Stimulated activated naive B cell treated with anti-CD40 and anti-IgM and Interleukin-4, amounts not matched to agents 10 μg/mL and 1 μg/mL and 100 μg/mL, for 72 hours (primary cell): ENCODE results near the gene ARRB1.
A peak's percentile ranks its signal among the peaks of the same experiment; 100 is the strongest.

Source experiments
- ATAC-seq, 2 donors: fragments of 150-1000 bp; cut with Tn5 transposase; replicated peaks; 2 replicates each; pipeline ENCODE4 v1.10.0; 2021; ENCODE audit warnings: moderate library complexity in 1 of 2
- DNase-seq: peaks from one replicate; pipeline ENCODE4 v3.0.0; 2021
- H3K27ac Mint-ChIP-seq: one replicate; pipeline ENCODE4 v1.8.0; 2022; ENCODE audit warnings: mild to moderate bottlenecking, mixed read lengths
- H3K27me3 Mint-ChIP-seq, 2 donors: one replicate each; pipeline ENCODE4 v1.8.0; 2022; ENCODE audit warnings: mixed read lengths in 2 of 2
- H3K36me3 Mint-ChIP-seq, 2 donors: one replicate each; pipeline ENCODE4 v1.8.0; 2022; ENCODE audit warnings: mixed read lengths in 2 of 2, mild to moderate bottlenecking in 1 of 2
- H3K4me1 Mint-ChIP-seq, 2 donors: one replicate each; pipeline ENCODE4 v1.8.0; 2022; ENCODE audit warnings: mixed read lengths in 2 of 2, mild to moderate bottlenecking in 1 of 2
- H3K4me3 Mint-ChIP-seq, 2 donors: one replicate each; pipeline ENCODE4 v1.8.0; 2022; ENCODE audit warnings: mild to moderate bottlenecking in 2 of 2, mixed read lengths in 2 of 2, moderate library complexity in 1 of 2
- H3K9me3 Mint-ChIP-seq, 2 donors: one replicate each; pipeline ENCODE4 v1.8.0; 2022; ENCODE audit warnings: mixed read lengths in 2 of 2, mild to moderate bottlenecking in 1 of 2

The ARRB1 gene

GRCh38 chr11:75351541-75351790, at the start of gene ARRB1:
TSS of gene ARRB1 (minus strand) at chr11:75351661. CDS start at chr11:75351607, 54 bp downstream.
- H3K27me3 Mint-ChIP-seq = peaks cover 16 to 20% of the 10 kb centered on the region in 2 donors
- peaks cover 19 to 36% of the 10 kb centered on the region in 2 donors for H3K4me1 Mint-ChIP-seq
- no peaks in the 10 kb centered on the region for H3K9me3 Mint-ChIP-seq
- DNase-seq (no peak), ATAC-seq (no peak)
- peak within 1 kb of the TSS; percentile 83 to 86 for H3K4me3 Mint-ChIP-seq
- H3K36me3 Mint-ChIP-seq = no peaks in the 10 kb centered on the region
- peak within 1 kb of the TSS; percentile 75 for H3K27ac Mint-ChIP-seq

- H3K27ac Mint-ChIP-seq = peak overlapping the region; percentile 98
- DNase-seq (no peak), ATAC-seq (peak; percentile 19 to 29)
- H3K9me3 Mint-ChIP-seq = no peaks in the 10 kb centered on the region
- H3K4me1 Mint-ChIP-seq = peaks cover 32 to 57% of the 10 kb centered on the region in 2 donors
- H3K27me3 Mint-ChIP-seq = peaks cover 0 to 5% of the 10 kb centered on the region in 2 donors
- H3K4me3 Mint-ChIP-seq = peak overlapping the region; percentile 97 to 99
- H3K36me3 Mint-ChIP-seq = peaks cover 45 to 59% of the 10 kb centered on the region in 2 donors
Observed at GRCh38 chr11:75400146-75400865, 48.8 kb upstream of the ARRB1 start.

- DNase-seq (peak; percentile 85), ATAC-seq (peak; percentile 96 to 97)
- peaks cover 0 to 5% of the 10 kb centered on the region in 2 donors for H3K27me3 Mint-ChIP-seq
- peaks cover 32 to 50% of the 10 kb centered on the region in 2 donors for H3K4me1 Mint-ChIP-seq
- H3K4me3 Mint-ChIP-seq = peak within 1 kb of the TSS; percentile 97 to 99
- no peaks in the 10 kb centered on the region for H3K9me3 Mint-ChIP-seq
- peak within 1 kb of the TSS; percentile 98 for H3K27ac Mint-ChIP-seq
- peaks cover 45 to 54% of the 10 kb centered on the region in 2 donors for H3K36me3 Mint-ChIP-seq
Observed at GRCh38 chr11:75399344-75400145, 48.1 kb upstream of the ARRB1 start, which contains the start of gene RPS3. TSS of gene RPS3 (plus strand) at chr11:75399518. CDS start at chr11:75399548, 30 bp downstream.

GRCh38 chr11:75398906-75399305, 47.4 kb upstream of the ARRB1 start:
- DNase-seq (no peak), ATAC-seq (peak; percentile 10 to 19)
- H3K36me3 Mint-ChIP-seq = peaks cover 38 to 48% of the 10 kb centered on the region in 2 donors
- peak overlapping the region; percentile 98 for H3K27ac Mint-ChIP-seq
- peak overlapping the region in 1 of 2 donors; percentile 97 for H3K4me3 Mint-ChIP-seq
- H3K27me3 Mint-ChIP-seq = peaks cover 0 to 5% of the 10 kb centered on the region in 2 donors
- H3K9me3 Mint-ChIP-seq = no peaks in the 10 kb centered on the region
- H3K4me1 Mint-ChIP-seq = peaks cover 27 to 44% of the 10 kb centered on the region in 2 donors

- DNase-seq (no peak), ATAC-seq (no peak)
- H3K4me3 Mint-ChIP-seq = no peak overlapping the region
- H3K36me3 Mint-ChIP-seq = peaks cover under 1 to 1% of the 10 kb centered on the region in 2 donors
- peak overlapping the region; percentile 7 for H3K27ac Mint-ChIP-seq
- H3K9me3 Mint-ChIP-seq = no peaks in the 10 kb centered on the region
- H3K4me1 Mint-ChIP-seq = peaks cover 2 to 3% of the 10 kb centered on the region in 2 donors
- H3K27me3 Mint-ChIP-seq = peaks cover 4 to 9% of the 10 kb centered on the region in 2 donors
Observed at GRCh38 chr11:75394085-75394840, 42.8 kb upstream of the ARRB1 start.

- no peaks in the 10 kb centered on the region for H3K36me3 Mint-ChIP-seq
- no peaks in the 10 kb centered on the region for H3K9me3 Mint-ChIP-seq
- H3K4me3 Mint-ChIP-seq = no peak overlapping the region
- H3K27me3 Mint-ChIP-seq = peaks cover 14 to 15% of the 10 kb centered on the region in 2 donors
- no peak for ATAC-seq
- H3K4me1 Mint-ChIP-seq = no peaks in the 10 kb centered on the region
- H3K27ac Mint-ChIP-seq = no peak overlapping the region
- no peak for DNase-seq
Observed at GRCh38 chr11:75389925-75390324, 38.5 kb upstream of the ARRB1 start.

GRCh38 chr11:75389276-75389605, 37.8 kb upstream of the ARRB1 start:
- Mint-ChIP-seq H3K9me3 (no peaks in the 10 kb centered on the region), H3K4me3 (no peak overlapping the region), H3K27ac (no peak overlapping the region), H3K27me3 (peaks cover 18 to 20% of the 10 kb centered on the region in 2 donors), H3K4me1 (peaks cover 2 to 4% of the 10 kb centered on the region in 2 donors), H3K36me3 (no peaks in the 10 kb centered on the region)
- ATAC-seq = no peak
- no peak for DNase-seq

GRCh38 chr11:75388386-75389275, 37.2 kb upstream of the ARRB1 start:
- DNase-seq = peak; percentile 58

GRCh38 chr11:75387736-75388294, 36.4 kb upstream of the ARRB1 start:
- Mint-ChIP-seq H3K4me3 (no peak overlapping the region), H3K4me1 (peaks cover 4 to 5% of the 10 kb centered on the region in 2 donors), H3K27ac (no peak overlapping the region), H3K36me3 (no peaks in the 10 kb centered on the region), H3K27me3 (peaks cover 20 to 29% of the 10 kb centered on the region in 2 donors), H3K9me3 (no peaks in the 10 kb centered on the region)
- ATAC-seq (no peak), DNase-seq (no peak)

More at GRCh38 chr11:75388386-75389275, 37.2 kb upstream of the ARRB1 start:
- Mint-ChIP-seq H3K27ac (no peak overlapping the region), H3K36me3 (no peaks in the 10 kb centered on the region), H3K4me3 (no peak overlapping the region), H3K9me3 (no peaks in the 10 kb centered on the region), H3K27me3 (peaks cover 20 to 24% of the 10 kb centered on the region in 2 donors), H3K4me1 (peaks cover 2 to 5% of the 10 kb centered on the region in 2 donors)
- ATAC-seq = peak; percentile 87 to 88

- ATAC-seq (no peak), DNase-seq (no peak)
- Mint-ChIP-seq H3K27me3 (peaks cover 20 to 29% of the 10 kb centered on the region in 2 donors), H3K27ac (no peak overlapping the region), H3K9me3 (no peaks in the 10 kb centered on the region), H3K36me3 (no peaks in the 10 kb centered on the region), H3K4me3 (no peak overlapping the region), H3K4me1 (peaks cover 4 to 5% of the 10 kb centered on the region in 2 donors)
Observed at GRCh38 chr11:75386942-75387630, 35.6 kb upstream of the ARRB1 start.

GRCh38 chr11:75384438-75385080, 33.1 kb upstream of the ARRB1 start:
- Mint-ChIP-seq H3K9me3 (no peaks in the 10 kb centered on the region), H3K36me3 (no peaks in the 10 kb centered on the region), H3K4me1 (peaks cover 4 to 5% of the 10 kb centered on the region in 2 donors), H3K4me3 (no peak overlapping the region), H3K27ac (no peak overlapping the region), H3K27me3 (peaks cover 15 to 25% of the 10 kb centered on the region in 2 donors)
- ATAC-seq = peak; percentile 84 to 86
- peak; percentile 35 for DNase-seq

- no peaks in the 10 kb centered on the region for H3K9me3 Mint-ChIP-seq
- ATAC-seq (no peak), DNase-seq (no peak)
- H3K27me3 Mint-ChIP-seq = peaks cover 15 to 25% of the 10 kb centered on the region in 2 donors
- H3K27ac Mint-ChIP-seq = no peak overlapping the region
- peaks cover 4 to 5% of the 10 kb centered on the region in 2 donors for H3K4me1 Mint-ChIP-seq
- no peak overlapping the region for H3K4me3 Mint-ChIP-seq
- H3K36me3 Mint-ChIP-seq = no peaks in the 10 kb centered on the region
Observed at GRCh38 chr11:75383246-75383645, 31.8 kb upstream of the ARRB1 start.
